ENCODE results near the gene ZNF738.

The ZNF738 gene

DNA sequence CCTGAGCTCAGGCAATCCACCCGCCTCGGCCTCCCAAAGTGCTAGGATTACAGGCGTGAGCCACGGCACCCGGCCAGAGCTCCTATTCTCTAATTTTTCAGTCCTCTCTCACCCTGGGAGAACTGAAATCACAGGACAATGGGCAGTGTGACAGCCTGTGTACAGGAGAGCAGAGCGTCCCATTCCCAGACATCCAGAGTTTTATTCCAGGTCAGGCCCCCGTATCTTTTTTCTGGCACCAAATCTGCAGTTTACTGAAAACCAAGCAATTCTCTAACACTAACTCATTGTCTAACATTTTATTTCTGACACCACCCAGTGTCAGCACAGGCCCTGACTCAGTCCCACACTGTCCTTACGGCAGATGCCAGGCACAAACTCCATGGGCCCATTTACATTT is 36.3 kb upstream of the ZNF738 start:
- TF ChIP-seq, protein P1, sequence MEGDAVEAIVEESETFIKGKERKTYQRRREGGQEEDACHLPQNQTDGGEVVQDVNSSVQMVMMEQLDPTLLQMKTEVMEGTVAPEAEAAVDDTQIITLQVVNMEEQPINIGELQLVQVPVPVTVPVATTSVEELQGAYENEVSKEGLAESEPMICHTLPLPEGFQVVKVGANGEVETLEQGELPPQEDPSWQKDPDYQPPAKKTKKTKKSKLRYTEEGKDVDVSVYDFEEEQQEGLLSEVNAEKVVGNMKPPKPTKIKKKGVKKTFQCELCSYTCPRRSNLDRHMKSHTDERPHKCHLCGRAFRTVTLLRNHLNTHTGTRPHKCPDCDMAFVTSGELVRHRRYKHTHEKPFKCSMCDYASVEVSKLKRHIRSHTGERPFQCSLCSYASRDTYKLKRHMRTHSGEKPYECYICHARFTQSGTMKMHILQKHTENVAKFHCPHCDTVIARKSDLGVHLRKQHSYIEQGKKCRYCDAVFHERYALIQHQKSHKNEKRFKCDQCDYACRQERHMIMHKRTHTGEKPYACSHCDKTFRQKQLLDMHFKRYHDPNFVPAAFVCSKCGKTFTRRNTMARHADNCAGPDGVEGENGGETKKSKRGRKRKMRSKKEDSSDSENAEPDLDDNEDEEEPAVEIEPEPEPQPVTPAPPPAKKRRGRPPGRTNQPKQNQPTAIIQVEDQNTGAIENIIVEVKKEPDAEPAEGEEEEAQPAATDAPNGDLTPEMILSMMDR (IDR thresholded peaks at IDR 0.05): no peak
- Histone ChIP-seq H3K27ac (peak overlapping the region in 1 of 2 donors; percentile 15), H3K9me3 (no peaks in the 10 kb centered on the region), H3K27me3 (no peaks in the 10 kb centered on the region), H3K4me1 (peaks cover 0 to 63% (median 7%) of the 10 kb centered on the region in 4 donors), H3K36me3 (peaks cover 0 to 16% (median 6%) of the 10 kb centered on the region in 3 donors), H3K4me3 (no peak overlapping the region)
- no peak for DNase-seq
- intact Hi-C loops (cut with DNase I; ENCODE audit: low total_unique reads): no loop called here

DNA sequence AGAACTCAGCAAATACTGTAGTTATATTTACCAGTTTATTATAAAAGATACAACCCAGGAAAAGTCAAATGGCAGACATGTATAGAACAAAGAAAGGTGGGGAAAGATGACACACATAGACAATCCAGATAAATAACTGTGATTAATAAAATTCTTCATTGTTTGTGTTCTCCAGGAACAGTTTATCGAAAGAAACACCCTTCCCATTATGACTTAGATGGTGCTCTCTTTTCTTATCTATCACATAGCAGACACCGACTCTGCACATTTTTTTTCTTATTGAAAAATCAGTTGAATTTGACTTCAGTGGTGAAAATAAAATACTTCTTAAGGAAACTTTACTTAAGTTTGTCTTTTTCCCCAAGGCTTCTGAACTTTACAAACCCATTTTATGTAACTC is 35.8 kb upstream of the ZNF738 start:
- H3K27ac ChIP-seq: peak overlapping the region in 1 of 2 donors; percentile 15
- DNase-seq: no peak
- TF ChIP-seq, protein P1 (IDR thresholded peaks at IDR 0.05): no peak
- no peaks in the 10 kb centered on the region for H3K9me3 ChIP-seq
- H3K36me3 ChIP-seq: peaks cover 0 to 16% (median 3%) of the 10 kb centered on the region in 3 donors
- peaks cover 0 to 63% (median 8%) of the 10 kb centered on the region in 4 donors for H3K4me1 ChIP-seq
- no peaks in the 10 kb centered on the region for H3K27me3 ChIP-seq
- H3K4me3 ChIP-seq: no peak overlapping the region
- intact Hi-C loops (cut with DNase I; ENCODE audit: low total_unique reads): no loop called here

DNA sequence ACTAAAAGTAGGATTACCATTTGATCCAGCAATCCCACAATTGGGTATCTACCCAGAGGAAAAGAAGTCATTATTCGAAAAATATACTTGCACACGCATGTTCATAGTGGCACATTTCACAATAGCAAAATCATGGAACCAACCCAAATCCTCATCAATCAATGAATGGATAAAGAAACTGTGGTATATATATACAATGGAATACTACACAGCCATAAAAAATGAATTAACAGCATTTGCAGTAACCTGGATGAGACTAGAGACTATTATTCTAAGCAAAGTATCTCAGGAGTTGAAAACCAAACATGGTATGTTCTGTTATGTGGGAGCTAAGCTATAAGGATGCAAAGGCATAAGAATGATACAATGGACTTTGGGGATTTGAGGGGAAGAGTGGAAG is 32.6 kb upstream of the ZNF738 start:
- H3K4me1 ChIP-seq: peaks cover 0 to 61% (median 10%) of the 10 kb centered on the region in 4 donors
- H3K27ac ChIP-seq: no peak overlapping the region
- intact Hi-C loops (cut with DNase I; ENCODE audit: low total_unique reads): no loop called here
- TF ChIP-seq, protein P1 (IDR thresholded peaks at IDR 0.05): no peak
- H3K36me3 ChIP-seq: peaks cover 0 to 16% (median 0%) of the 10 kb centered on the region in 3 donors
- no peak overlapping the region for H3K4me3 ChIP-seq
- no peaks in the 10 kb centered on the region for H3K27me3 ChIP-seq
- no peak for DNase-seq
- no peaks in the 10 kb centered on the region for H3K9me3 ChIP-seq

DNA sequence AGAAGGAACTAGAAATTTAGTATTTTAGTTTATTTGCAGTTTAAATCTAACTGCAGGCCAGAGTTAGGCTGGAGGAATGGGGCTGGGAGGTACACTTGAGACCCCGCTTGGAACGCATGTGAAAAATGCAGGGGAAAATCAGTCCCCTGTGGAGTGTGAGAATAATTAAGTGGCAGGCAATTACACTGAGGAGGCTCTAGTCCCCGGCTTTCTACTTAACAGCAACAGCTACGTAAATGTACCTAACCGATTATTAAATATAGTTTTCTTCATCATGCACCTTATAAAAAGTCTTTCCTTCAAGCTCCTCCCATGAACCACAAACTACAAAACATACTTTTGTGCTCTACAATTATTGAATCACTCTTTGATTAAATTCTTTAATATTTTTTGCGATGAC is 30.4 kb upstream of the ZNF738 start:
- TF ChIP-seq, protein P1 (IDR thresholded peaks at IDR 0.05): no peak
- intact Hi-C loops (cut with DNase I; ENCODE audit: low total_unique reads): no loop called here
- no peak for DNase-seq
- no peaks in the 10 kb centered on the region for H3K27me3 ChIP-seq
- H3K36me3 ChIP-seq: peaks cover 0 to 16% (median 0%) of the 10 kb centered on the region in 3 donors
- H3K27ac ChIP-seq: peak overlapping the region; percentile 97 to 100
- H3K9me3 ChIP-seq: no peaks in the 10 kb centered on the region
- peak overlapping the region; percentile 79 to 89 for H3K4me3 ChIP-seq
- H3K4me1 ChIP-seq: peaks cover 0 to 38% (median 7%) of the 10 kb centered on the region in 4 donors

DNA sequence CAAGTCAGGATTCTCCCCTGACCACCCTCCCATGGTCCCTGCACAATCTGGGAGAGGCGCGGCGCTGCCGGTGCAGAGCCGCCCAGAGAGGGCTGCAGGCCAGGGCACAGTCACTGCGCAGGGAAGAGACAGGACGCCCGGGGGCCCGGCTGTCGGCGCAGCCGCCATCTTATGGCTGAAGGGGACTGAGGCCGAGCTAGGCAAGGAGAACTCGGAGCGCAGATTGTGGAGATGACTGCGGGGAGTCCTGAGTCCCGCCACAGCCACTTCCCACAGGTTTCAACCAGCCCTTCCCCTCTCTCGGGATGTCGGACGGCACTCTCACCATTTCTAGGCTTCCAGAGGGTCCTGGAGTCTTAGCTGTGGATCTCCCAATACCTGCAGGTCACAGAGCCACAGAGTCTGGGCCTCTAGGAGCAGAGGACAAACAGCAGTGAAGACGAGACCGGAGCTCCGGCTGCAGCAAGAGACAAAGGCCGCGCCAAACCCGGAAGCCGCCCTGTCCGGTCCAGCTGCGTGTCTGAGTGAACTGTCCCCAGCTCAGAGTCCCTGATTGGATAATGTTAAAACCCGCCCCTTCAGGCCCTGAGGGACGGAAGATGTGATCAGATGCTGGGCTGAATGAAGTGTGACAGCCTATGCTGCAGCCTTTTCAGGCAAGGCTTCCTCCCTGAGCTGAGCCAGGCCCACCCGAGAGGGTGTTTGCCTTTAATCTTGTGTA is 29.8 kb upstream of the ZNF738 start, which contains the start of gene ZNF708:
ZNF708 (minus strand) TSS at position 526 of the 721 bp plus-strand sequence; CDS start at position 328, 198 bp downstream.
- Histone ChIP-seq H3K27ac (peak within 1 kb of the TSS; percentile 97 to 100), H3K4me3 (peak within 1 kb of the TSS; percentile 79 to 89), H3K4me1 (peaks cover 0 to 34% (median 7%) of the 10 kb centered on the region in 4 donors), H3K9me3 (no peaks in the 10 kb centered on the region), H3K27me3 (no peaks in the 10 kb centered on the region), H3K36me3 (peaks cover 0 to 16% (median 0%) of the 10 kb centered on the region in 3 donors)
- TF ChIP-seq, protein P1 (IDR thresholded peaks at IDR 0.05): no peak
- intact Hi-C loops (cut with DNase I; ENCODE audit: low total_unique reads): no loop called here
- DNase-seq: peak; percentile 94 to 95

Measured in tibial artery (tissue), 4 donors.